Panc1 (cell line): ENCODE measurements around the gene S100A1.

Source experiments
- POLR2AphosphoS5 ChIP-seq: IDR thresholded peaks from 2 replicates; pipeline ENCODE4 v1.6.1; 2012; ENCODE audit warnings: mild to moderate bottlenecking, low read depth, low read length, moderate library complexity
- TF ChIP-seq, protein P1 (sequence below): fragments of 450-650 bp; IDR thresholded peaks from 2 replicates; pipeline ENCODE4 v1.5.1; 2017; ENCODE audit warnings: mild to moderate bottlenecking

DNA sequence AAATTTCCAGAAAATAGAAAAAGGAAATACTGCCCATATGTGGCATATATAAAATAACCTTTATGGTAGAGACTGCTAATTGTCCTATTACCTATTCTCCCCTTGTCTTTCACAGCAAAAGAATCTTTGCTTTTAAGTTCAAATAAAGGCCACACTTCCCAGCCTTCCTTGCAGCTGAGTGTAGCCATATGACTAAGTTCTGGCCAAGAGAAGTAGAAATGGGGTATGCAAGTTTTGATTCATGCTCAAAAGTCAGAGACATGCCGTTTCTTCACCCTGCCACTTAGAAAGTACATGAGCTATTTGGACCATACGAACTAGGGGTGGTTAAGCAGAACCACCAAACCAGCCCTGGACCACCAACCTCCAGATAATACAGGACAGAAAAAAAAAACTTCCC is 44.3 kb upstream of the S100A1 start:
- TF ChIP-seq POLR2AphosphoS5: no peak
- TF ChIP-seq, protein P1, sequence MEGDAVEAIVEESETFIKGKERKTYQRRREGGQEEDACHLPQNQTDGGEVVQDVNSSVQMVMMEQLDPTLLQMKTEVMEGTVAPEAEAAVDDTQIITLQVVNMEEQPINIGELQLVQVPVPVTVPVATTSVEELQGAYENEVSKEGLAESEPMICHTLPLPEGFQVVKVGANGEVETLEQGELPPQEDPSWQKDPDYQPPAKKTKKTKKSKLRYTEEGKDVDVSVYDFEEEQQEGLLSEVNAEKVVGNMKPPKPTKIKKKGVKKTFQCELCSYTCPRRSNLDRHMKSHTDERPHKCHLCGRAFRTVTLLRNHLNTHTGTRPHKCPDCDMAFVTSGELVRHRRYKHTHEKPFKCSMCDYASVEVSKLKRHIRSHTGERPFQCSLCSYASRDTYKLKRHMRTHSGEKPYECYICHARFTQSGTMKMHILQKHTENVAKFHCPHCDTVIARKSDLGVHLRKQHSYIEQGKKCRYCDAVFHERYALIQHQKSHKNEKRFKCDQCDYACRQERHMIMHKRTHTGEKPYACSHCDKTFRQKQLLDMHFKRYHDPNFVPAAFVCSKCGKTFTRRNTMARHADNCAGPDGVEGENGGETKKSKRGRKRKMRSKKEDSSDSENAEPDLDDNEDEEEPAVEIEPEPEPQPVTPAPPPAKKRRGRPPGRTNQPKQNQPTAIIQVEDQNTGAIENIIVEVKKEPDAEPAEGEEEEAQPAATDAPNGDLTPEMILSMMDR: no peak
